HL-60 (cell line): ENCODE results near the gene CHD5.
A peak's percentile ranks its signal among the peaks of the same experiment; 100 is the strongest.
"Not testable (repeated sequence)": the region's sequence is repeated elsewhere in the genome, so short reads cannot be mapped to it uniquely, and the experiment has no call there.

Experiments
- DNase-seq, 2 experiments: peaks; one replicate each; pipeline ENCODE4 v3.0.0-alpha.2; 2010 to 2020; ENCODE audit warnings: low read depth in 1 of 2, low spot score in 1 of 2
- H3K27ac ChIP-seq: fragments of 250-450 bp; sonication (Bioruptor Pico); replicated peaks from 2 replicates; pipeline ENCODE4 v1.5.1; 2020; ENCODE audit warnings: mild to moderate bottlenecking, moderate library complexity
- H3K27me3 ChIP-seq: fragments of 250-450 bp; sonication (Bioruptor Pico); 2 replicates; pipeline ENCODE4 v1.5.1; 2021; ENCODE audit warnings: mild to moderate bottlenecking, moderate library complexity; ENCODE audit not compliant: insufficient read depth, poor library complexity, severe bottlenecking
- H3K4me3 ChIP-seq: replicated peaks from 2 replicates; pipeline ENCODE4 v1.5.1; 2011; ENCODE audit warnings: mild to moderate bottlenecking, control low read depth, low read length; ENCODE audit not compliant: insufficient read depth
- CTCF ChIP-seq: IDR thresholded peaks from one replicate; pipeline ENCODE4 v1.5.1; 2011; ENCODE audit warnings: low read length, control low read depth, inconsistent platforms; ENCODE audit not compliant: insufficient read depth
- GABPA ChIP-seq: IDR thresholded peaks from 2 replicates; pipeline ENCODE4 v1.6.1; 2012; ENCODE audit warnings: low read depth
- POLR2AphosphoS5 ChIP-seq: IDR thresholded peaks from 2 replicates; pipeline ENCODE4 v1.6.1; 2012; ENCODE audit warnings: low read depth
- REST ChIP-seq: IDR thresholded peaks from 2 replicates; pipeline ENCODE4 v1.6.1; 2012; ENCODE audit warnings: low read depth; ENCODE audit not compliant: insufficient replicate concordance
- SPI1 ChIP-seq: IDR thresholded peaks from 2 replicates; pipeline ENCODE4 v1.6.1; 2012; ENCODE audit warnings: low read depth, mild to moderate bottlenecking, borderline replicate concordance

Gene CHD5

GRCh38 chr1:6065093-6065858 is 114.8 kb downstream of the CHD5 start:
- Histone ChIP-seq H3K27me3 (no peaks in the 10 kb centered on the region), H3K27ac (no peak overlapping the region), H3K4me3 (no peak overlapping the region)
- TF ChIP-seq SPI1 (no peak), POLR2AphosphoS5 (no peak; the same call in 1 of the 2 replicates), GABPA (no peak), CTCF (no peak)
- no peak for DNase-seq

- not testable (repeated sequence) for H3K27me3 ChIP-seq, H3K27ac ChIP-seq, H3K4me3 ChIP-seq
- peak; percentile 70 for TF ChIP-seq SPI1
- DNase-seq, result peak in 1 of 2 experiments; percentile 26
Measured at GRCh38 chr1:6063532-6064053, 116.5 kb downstream of the CHD5 start.

GRCh38 chr1:6062670-6063069 is 117.5 kb downstream of the CHD5 start:
- Histone ChIP-seq H3K27me3 (no peaks in the 10 kb centered on the region), H3K27ac (no peak overlapping the region), H3K4me3 (no peak overlapping the region)
- TF ChIP-seq SPI1 (no peak), POLR2AphosphoS5 (no peak; the same call in 1 of the 2 replicates), REST (no peak), GABPA (no peak), CTCF (no peak)
- DNase-seq, result no peak

- Histone ChIP-seq H3K4me3 (no peak overlapping the region), H3K27me3 (no peaks in the 10 kb centered on the region), H3K27ac (no peak overlapping the region)
- TF ChIP-seq SPI1, result no peak
- no peak for TF ChIP-seq POLR2AphosphoS5
- TF ChIP-seq GABPA, result no peak
- no peak for TF ChIP-seq REST
- TF ChIP-seq CTCF, result no peak
- DNase-seq, result no peak
Measured at GRCh38 chr1:6059866-6060265, 120.3 kb downstream of the CHD5 start.
